ENCODE data around the gene ZNF680. TPM values are rescaled to one million over a fixed set of nuclear protein-coding genes. Genes with fewer than 3 reads are reported as not detected.

Gene ZNF680
- polyA plus RNA-seq, 1 experiment: 0.66 TPM

DNA sequence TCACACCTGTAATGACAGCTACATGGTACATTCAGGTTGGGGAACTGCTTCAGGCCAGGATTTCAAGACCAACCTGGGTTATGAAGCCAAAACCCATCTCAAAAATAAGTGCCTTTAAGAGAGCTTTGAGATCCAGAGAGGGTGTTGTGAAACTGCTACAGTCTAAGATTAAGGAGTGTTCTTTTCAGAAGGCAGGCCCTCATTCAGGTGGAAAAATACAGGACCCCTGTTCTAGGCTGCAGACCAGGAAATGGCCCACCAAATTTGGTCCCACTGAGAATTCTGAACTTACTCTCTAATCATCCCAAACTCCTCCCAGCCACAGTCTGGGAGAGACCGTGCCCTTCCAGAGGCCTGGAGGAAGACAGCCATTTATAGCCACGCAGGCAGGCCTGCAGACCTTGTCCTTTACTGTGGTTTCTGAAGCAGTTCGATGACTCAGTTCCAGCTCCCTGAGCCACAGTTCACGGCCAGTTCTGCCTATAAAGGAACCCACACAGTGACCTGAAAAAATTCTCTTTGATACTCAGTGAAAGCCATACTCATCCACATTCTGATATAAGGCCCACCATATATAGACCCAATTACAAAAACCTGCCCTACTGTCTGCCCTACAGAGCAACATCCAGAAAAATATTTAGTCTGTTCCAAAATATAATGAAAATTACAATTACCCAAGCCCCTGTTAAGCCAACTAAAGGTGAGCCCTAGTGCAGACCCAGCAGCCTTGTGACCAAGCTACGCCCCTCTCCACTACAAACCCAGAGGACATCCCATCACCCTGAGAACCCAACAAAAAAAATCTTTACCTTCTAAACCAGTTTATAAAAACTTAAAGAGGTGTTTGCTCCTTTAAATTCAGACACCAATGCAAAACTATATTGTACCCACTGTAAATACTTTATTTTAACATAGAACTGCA lies 21.2 kb downstream of the ZNF680 start:
- Histone ChIP-seq H3K4me3 (ENCODE audit: low read depth, low read length) (no peak overlapping the region), H3K27me3 (ENCODE audit: control insufficient read depth, insufficient read depth, low read length) (no peaks in the 10 kb centered on the region), H3K36me3 (ENCODE audit: control insufficient read depth, insufficient read depth, low read length) (no peaks in the 10 kb centered on the region)
- DNase-seq (ENCODE audit: low read depth): no peak
- no peak for TF ChIP-seq CTCF (IDR thresholded peaks at IDR 0.05; ENCODE audit: insufficient read depth, low read depth, low read length)
- POLR2A ChIA-PET: no interaction called here
- CTCF ChIA-PET: interaction anchor here (0.7 to 1.0 kb wide), 2 partner anchors 9 to 11 kb away, joined by 3 read pairs; no protein-coding TSS in a partner anchor

DNA sequence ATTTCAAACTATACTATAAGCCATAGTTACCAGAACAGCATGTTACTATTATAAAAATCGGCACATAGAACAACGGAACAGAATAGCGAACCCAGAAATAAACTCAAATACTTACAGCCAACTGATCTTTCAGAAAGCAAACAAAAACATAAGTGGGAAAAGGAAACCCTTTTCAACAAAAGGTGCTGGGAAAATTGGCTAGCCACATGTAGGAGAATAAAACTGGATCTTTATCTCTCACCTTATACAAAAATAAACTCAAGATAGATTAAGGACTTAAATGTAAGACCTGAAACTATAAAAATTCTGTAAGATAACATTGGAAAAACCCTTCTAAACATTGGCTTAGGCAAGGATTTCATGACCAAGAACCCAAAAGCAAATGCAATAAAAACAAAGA lies 29.1 kb downstream of the ZNF680 start:
- no peak overlapping the region for H3K4me3 ChIP-seq (ENCODE audit: low read depth, low read length)
- DNase-seq (ENCODE audit: low read depth): no peak
- no peak for TF ChIP-seq CTCF (IDR thresholded peaks at IDR 0.05; ENCODE audit: insufficient read depth, low read depth, low read length)
- H3K36me3 ChIP-seq (ENCODE audit: control insufficient read depth, insufficient read depth, low read length): peaks cover under 1% of the 10 kb centered on the region; the same call in 1 of the 2 replicates
- CTCF ChIA-PET: no interaction called here
- POLR2A ChIA-PET: no interaction called here
- H3K27me3 ChIP-seq (ENCODE audit: control insufficient read depth, insufficient read depth, low read length): no peaks in the 10 kb centered on the region

- no peak for TF ChIP-seq CTCF (IDR thresholded peaks at IDR 0.05; ENCODE audit: insufficient read depth, low read depth, low read length)
- DNase-seq (ENCODE audit: low read depth): no peak
- POLR2A ChIA-PET: no interaction called here
- no peak overlapping the region for H3K4me3 ChIP-seq (ENCODE audit: low read depth, low read length)
- CTCF ChIA-PET: no interaction called here
- peaks cover 7% of the 10 kb centered on the region for H3K36me3 ChIP-seq (ENCODE audit: control insufficient read depth, insufficient read depth, low read length)
- H3K27me3 ChIP-seq (ENCODE audit: control insufficient read depth, insufficient read depth, low read length): no peaks in the 10 kb centered on the region
Measured at GRCh38 chr7:64528770-64529169, 34.1 kb downstream of the ZNF680 start.

- Histone ChIP-seq H3K27me3 (ENCODE audit: control insufficient read depth, insufficient read depth, low read length) (no peaks in the 10 kb centered on the region), H3K4me3 (ENCODE audit: low read depth, low read length) (no peak overlapping the region), H3K36me3 (ENCODE audit: control insufficient read depth, insufficient read depth, low read length) (no peaks in the 10 kb centered on the region)
- no peak for DNase-seq (ENCODE audit: low read depth)
- TF ChIP-seq CTCF (IDR thresholded peaks at IDR 0.05; ENCODE audit: insufficient read depth, low read depth, low read length): no peak
- ChIA-PET CTCF (no interaction called here), POLR2A (no interaction called here)
Measured at GRCh38 chr7:64521409-64521984, 41.4 kb downstream of the ZNF680 start.

DNA sequence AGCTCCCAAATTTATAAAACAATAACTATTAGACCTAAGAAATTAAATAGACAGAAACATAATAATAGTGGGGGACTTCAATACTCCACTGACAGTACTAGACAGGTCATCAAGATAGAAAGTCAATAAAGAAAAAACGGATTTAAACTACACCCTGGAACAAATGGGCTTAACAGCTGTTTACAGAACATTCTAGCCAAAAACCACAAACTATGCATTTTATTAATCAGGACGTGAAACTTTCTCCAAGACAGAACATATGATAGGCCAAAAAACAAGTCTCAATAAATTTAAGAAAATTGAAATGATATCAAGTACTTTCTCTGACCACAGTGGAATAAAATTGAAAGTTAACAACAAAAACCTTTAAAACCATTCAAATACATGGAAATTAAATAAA lies 46.4 kb downstream of the ZNF680 start:
- ChIA-PET POLR2A (no interaction called here), CTCF (interaction anchor here (1.5 kb wide), 1 partner anchor 10 kb away, joined by 3 read pairs; no protein-coding TSS in a partner anchor)
- DNase-seq (ENCODE audit: low read depth): no peak
- Histone ChIP-seq H3K36me3 (ENCODE audit: control insufficient read depth, insufficient read depth, low read length) (no peaks in the 10 kb centered on the region), H3K27me3 (ENCODE audit: control insufficient read depth, insufficient read depth, low read length) (no peaks in the 10 kb centered on the region), H3K4me3 (ENCODE audit: low read depth, low read length) (no peak overlapping the region)
- no peak for TF ChIP-seq CTCF (IDR thresholded peaks at IDR 0.05; ENCODE audit: insufficient read depth, low read depth, low read length)

Data from BJ (cell line).